ENCODE data around the gene KLHL22. TPM values are rescaled to one million over a fixed set of nuclear protein-coding genes. Genes with fewer than 3 reads are reported as not detected.
A peak's percentile ranks its signal among the peaks of the same experiment; 100 is the strongest.

The KLHL22 gene
- total and polyA plus RNA-seq, 2 of the 13 experiments (the other 11 are each of a cell fraction or from before 2014, with no cell fraction given) = 10.9 to 14.8 TPM

DNA sequence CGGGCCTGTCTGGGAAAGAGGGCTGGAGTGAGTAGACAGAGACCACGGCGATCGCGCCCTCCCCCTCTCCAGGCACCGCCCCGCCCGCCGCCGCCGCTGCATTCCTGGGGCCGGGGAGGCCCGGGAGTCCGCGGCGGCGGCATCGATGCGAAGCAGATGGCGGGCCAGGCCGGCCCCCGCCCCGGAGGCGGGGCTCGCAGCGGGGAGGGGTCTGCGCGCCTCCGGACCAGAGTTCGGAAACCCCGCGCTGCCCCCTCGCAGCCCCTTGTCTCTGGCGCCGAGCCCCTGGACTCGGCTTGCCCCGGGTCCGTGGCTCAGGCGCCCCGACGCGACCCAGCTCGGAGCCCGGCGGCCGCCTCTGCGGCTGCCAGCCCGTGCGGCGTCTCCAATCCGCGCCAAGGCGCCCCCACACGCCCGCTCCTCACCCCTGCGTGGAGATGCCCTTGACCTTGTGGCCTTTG is 59.3 kb downstream of the KLHL22 start (continued):
- TF ChIP-seq, protein P1, sequence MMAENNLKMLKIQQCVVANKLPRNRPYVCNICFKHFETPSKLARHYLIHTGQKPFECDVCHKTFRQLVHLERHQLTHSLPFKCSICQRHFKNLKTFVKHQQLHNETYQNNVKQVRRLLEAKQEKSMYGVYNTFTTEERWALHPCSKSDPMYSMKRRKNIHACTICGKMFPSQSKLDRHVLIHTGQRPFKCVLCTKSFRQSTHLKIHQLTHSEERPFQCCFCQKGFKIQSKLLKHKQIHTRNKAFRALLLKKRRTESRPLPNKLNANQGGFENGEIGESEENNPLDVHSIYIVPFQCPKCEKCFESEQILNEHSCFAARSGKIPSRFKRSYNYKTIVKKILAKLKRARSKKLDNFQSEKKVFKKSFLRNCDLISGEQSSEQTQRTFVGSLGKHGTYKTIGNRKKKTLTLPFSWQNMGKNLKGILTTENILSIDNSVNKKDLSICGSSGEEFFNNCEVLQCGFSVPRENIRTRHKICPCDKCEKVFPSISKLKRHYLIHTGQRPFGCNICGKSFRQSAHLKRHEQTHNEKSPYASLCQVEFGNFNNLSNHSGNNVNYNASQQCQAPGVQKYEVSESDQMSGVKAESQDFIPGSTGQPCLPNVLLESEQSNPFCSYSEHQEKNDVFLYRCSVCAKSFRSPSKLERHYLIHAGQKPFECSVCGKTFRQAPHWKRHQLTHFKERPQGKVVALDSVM (CRISPR knock-in tag; IDR thresholded peaks at IDR 0.05) = peak; percentile 53; the same call in 1 of the 2 replicates
- TF ChIP-seq, protein P2, sequence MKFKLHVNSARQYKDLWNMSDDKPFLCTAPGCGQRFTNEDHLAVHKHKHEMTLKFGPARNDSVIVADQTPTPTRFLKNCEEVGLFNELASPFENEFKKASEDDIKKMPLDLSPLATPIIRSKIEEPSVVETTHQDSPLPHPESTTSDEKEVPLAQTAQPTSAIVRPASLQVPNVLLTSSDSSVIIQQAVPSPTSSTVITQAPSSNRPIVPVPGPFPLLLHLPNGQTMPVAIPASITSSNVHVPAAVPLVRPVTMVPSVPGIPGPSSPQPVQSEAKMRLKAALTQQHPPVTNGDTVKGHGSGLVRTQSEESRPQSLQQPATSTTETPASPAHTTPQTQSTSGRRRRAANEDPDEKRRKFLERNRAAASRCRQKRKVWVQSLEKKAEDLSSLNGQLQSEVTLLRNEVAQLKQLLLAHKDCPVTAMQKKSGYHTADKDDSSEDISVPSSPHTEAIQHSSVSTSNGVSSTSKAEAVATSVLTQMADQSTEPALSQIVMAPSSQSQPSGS (CRISPR knock-in tag; IDR thresholded peaks at IDR 0.05) = no peak
- TF ChIP-seq, protein P3, sequence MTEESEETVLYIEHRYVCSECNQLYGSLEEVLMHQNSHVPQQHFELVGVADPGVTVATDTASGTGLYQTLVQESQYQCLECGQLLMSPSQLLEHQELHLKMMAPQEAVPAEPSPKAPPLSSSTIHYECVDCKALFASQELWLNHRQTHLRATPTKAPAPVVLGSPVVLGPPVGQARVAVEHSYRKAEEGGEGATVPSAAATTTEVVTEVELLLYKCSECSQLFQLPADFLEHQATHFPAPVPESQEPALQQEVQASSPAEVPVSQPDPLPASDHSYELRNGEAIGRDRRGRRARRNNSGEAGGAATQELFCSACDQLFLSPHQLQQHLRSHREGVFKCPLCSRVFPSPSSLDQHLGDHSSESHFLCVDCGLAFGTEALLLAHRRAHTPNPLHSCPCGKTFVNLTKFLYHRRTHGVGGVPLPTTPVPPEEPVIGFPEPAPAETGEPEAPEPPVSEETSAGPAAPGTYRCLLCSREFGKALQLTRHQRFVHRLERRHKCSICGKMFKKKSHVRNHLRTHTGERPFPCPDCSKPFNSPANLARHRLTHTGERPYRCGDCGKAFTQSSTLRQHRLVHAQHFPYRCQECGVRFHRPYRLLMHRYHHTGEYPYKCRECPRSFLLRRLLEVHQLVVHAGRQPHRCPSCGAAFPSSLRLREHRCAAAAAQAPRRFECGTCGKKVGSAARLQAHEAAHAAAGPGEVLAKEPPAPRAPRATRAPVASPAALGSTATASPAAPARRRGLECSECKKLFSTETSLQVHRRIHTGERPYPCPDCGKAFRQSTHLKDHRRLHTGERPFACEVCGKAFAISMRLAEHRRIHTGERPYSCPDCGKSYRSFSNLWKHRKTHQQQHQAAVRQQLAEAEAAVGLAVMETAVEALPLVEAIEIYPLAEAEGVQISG (CRISPR knock-in tag; IDR thresholded peaks at IDR 0.05) = 0 out of 2 replicates have a peak, but pooled peaks have one; percentile 1
- TF ChIP-seq GLI4 (CRISPR knock-in tag; IDR thresholded peaks at IDR 0.05; ENCODE audit: borderline replicate concordance) = no peak
- TF ChIP-seq, protein P4, sequence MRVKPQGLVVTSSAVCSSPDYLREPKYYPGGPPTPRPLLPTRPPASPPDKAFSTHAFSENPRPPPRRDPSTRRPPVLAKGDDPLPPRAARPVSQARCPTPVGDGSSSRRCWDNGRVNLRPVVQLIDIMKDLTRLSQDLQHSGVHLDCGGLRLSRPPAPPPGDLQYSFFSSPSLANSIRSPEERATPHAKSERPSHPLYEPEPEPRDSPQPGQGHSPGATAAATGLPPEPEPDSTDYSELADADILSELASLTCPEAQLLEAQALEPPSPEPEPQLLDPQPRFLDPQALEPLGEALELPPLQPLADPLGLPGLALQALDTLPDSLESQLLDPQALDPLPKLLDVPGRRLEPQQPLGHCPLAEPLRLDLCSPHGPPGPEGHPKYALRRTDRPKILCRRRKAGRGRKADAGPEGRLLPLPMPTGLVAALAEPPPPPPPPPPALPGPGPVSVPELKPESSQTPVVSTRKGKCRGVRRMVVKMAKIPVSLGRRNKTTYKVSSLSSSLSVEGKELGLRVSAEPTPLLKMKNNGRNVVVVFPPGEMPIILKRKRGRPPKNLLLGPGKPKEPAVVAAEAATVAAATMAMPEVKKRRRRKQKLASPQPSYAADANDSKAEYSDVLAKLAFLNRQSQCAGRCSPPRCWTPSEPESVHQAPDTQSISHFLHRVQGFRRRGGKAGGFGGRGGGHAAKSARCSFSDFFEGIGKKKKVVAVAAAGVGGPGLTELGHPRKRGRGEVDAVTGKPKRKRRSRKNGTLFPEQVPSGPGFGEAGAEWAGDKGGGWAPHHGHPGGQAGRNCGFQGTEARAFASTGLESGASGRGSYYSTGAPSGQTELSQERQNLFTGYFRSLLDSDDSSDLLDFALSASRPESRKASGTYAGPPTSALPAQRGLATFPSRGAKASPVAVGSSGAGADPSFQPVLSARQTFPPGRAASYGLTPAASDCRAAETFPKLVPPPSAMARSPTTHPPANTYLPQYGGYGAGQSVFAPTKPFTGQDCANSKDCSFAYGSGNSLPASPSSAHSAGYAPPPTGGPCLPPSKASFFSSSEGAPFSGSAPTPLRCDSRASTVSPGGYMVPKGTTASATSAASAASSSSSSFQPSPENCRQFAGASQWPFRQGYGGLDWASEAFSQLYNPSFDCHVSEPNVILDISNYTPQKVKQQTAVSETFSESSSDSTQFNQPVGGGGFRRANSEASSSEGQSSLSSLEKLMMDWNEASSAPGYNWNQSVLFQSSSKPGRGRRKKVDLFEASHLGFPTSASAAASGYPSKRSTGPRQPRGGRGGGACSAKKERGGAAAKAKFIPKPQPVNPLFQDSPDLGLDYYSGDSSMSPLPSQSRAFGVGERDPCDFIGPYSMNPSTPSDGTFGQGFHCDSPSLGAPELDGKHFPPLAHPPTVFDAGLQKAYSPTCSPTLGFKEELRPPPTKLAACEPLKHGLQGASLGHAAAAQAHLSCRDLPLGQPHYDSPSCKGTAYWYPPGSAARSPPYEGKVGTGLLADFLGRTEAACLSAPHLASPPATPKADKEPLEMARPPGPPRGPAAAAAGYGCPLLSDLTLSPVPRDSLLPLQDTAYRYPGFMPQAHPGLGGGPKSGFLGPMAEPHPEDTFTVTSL (CRISPR knock-in tag; IDR thresholded peaks at IDR 0.05; ENCODE audit: borderline replicate concordance) = no peak
- TF ChIP-seq, protein P5, sequence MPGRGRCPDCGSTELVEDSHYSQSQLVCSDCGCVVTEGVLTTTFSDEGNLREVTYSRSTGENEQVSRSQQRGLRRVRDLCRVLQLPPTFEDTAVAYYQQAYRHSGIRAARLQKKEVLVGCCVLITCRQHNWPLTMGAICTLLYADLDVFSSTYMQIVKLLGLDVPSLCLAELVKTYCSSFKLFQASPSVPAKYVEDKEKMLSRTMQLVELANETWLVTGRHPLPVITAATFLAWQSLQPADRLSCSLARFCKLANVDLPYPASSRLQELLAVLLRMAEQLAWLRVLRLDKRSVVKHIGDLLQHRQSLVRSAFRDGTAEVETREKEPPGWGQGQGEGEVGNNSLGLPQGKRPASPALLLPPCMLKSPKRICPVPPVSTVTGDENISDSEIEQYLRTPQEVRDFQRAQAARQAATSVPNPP (CRISPR knock-in tag; IDR thresholded peaks at IDR 0.05) = no peak
- no peak for TF ChIP-seq ZKSCAN5 (CRISPR knock-in tag; IDR thresholded peaks at IDR 0.05)
- TF ChIP-seq NFIB (CRISPR knock-in tag; IDR thresholded peaks at IDR 0.05; ENCODE audit: borderline replicate concordance) = no peak
- no peak for TF ChIP-seq ZSCAN29 (CRISPR knock-in tag; conservative IDR thresholded peaks at IDR 0.05)
- TF ChIP-seq, protein P6, sequence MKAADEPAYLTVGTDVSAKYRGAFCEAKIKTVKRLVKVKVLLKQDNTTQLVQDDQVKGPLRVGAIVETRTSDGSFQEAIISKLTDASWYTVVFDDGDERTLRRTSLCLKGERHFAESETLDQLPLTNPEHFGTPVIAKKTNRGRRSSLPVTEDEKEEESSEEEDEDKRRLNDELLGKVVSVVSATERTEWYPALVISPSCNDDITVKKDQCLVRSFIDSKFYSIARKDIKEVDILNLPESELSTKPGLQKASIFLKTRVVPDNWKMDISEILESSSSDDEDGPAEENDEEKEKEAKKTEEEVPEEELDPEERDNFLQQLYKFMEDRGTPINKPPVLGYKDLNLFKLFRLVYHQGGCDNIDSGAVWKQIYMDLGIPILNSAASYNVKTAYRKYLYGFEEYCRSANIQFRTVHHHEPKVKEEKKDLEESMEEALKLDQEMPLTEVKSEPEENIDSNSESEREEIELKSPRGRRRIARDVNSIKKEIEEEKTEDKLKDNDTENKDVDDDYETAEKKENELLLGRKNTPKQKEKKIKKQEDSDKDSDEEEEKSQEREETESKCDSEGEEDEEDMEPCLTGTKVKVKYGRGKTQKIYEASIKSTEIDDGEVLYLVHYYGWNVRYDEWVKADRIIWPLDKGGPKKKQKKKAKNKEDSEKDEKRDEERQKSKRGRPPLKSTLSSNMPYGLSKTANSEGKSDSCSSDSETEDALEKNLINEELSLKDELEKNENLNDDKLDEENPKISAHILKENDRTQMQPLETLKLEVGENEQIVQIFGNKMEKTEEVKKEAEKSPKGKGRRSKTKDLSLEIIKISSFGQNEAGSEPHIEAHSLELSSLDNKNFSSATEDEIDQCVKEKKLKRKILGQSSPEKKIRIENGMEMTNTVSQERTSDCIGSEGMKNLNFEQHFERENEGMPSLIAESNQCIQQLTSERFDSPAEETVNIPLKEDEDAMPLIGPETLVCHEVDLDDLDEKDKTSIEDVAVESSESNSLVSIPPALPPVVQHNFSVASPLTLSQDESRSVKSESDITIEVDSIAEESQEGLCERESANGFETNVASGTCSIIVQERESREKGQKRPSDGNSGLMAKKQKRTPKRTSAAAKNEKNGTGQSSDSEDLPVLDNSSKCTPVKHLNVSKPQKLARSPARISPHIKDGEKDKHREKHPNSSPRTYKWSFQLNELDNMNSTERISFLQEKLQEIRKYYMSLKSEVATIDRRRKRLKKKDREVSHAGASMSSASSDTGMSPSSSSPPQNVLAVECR (CRISPR knock-in tag; IDR thresholded peaks at IDR 0.05; ENCODE audit: borderline replicate concordance) = peak; percentile 23; the same call in 1 of the 2 replicates

Data from HepG2 (cell line).